Stomach smooth muscle (tissue), 2 donors: ENCODE results near the gene ALOXE3.

ENCODE experiments used
- H3K27ac ChIP-seq: one replicate; pipeline ENCODE4 v1.7.0; 2013; ENCODE audit warnings: mild to moderate bottlenecking, low read length, inconsistent platforms
- H3K27me3 ChIP-seq, 2 donors: one replicate each; pipeline ENCODE4 v1.7.0; 2013; ENCODE audit warnings: low read length in 2 of 2; ENCODE audit not compliant: insufficient read depth in 2 of 2, control insufficient read depth in 1 of 2
- H3K36me3 ChIP-seq, 2 donors: one replicate each; pipeline ENCODE4 v1.7.0; 2013; ENCODE audit warnings: low read length in 2 of 2; ENCODE audit not compliant: control insufficient read depth in 2 of 2, insufficient read depth in 2 of 2
- H3K4me1 ChIP-seq: one replicate; pipeline ENCODE4 v1.7.0; 2013; ENCODE audit warnings: low read length; ENCODE audit not compliant: control insufficient read depth, insufficient read depth
- H3K4me3 ChIP-seq, 2 donors: one replicate each; pipeline ENCODE4 v1.7.0; 2013; ENCODE audit warnings: low read length in 2 of 2
- H3K9ac ChIP-seq, 2 donors: one replicate each; pipeline ENCODE4 v1.7.0; 2013; ENCODE audit warnings: low read length in 2 of 2, mild to moderate bottlenecking in 1 of 2
- H3K9me3 ChIP-seq, 2 donors: one replicate each; pipeline ENCODE4 v1.7.0; 2013; ENCODE audit warnings: low read length in 2 of 2; ENCODE audit not compliant: control insufficient read depth in 2 of 2
- donor health status: healthy.
- donor health status: Pancreatic carcinoma.

Gene ALOXE3

DNA sequence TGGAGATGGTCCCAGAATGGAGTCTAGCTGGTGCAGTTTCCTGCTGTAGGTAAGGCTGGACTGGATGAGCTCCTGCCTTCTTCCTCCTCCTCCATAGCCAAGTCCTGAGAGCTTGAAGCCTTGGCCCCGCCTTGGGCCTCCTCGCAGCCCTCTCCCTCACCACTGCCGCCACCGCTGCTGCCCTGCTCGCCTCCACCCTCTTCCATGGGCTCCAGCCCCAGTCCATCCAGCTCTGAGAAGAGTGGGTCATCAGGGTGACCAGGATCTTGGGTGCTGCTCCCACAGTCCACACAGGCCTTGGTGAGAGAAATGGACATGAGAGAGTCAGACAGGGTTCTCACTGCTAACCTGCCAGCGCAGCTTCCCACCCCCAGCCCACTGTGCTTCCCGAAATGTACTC is 22.7 kb upstream of the ALOXE3 start:
- peaks cover 58 to 64% of the 10 kb centered on the region in 2 donors for H3K36me3 ChIP-seq
- H3K4me1 ChIP-seq = peaks cover 20% of the 10 kb centered on the region
- H3K27ac ChIP-seq = no peak overlapping the region
- H3K9me3 ChIP-seq = no peaks in the 10 kb centered on the region
- H3K9ac ChIP-seq = no peak overlapping the region
- no peaks in the 10 kb centered on the region for H3K27me3 ChIP-seq
- no peak overlapping the region for H3K4me3 ChIP-seq

GRCh38 chr17:8140065-8141029 is 22.0 kb upstream of the ALOXE3 start:
- Histone ChIP-seq H3K27ac (peak overlapping the region; percentile 86), H3K4me3 (no peak overlapping the region), H3K4me1 (peaks cover 16% of the 10 kb centered on the region), H3K36me3 (peaks cover 51 to 57% of the 10 kb centered on the region in 2 donors), H3K27me3 (no peaks in the 10 kb centered on the region), H3K9me3 (no peaks in the 10 kb centered on the region), H3K9ac (no peak overlapping the region)

DNA sequence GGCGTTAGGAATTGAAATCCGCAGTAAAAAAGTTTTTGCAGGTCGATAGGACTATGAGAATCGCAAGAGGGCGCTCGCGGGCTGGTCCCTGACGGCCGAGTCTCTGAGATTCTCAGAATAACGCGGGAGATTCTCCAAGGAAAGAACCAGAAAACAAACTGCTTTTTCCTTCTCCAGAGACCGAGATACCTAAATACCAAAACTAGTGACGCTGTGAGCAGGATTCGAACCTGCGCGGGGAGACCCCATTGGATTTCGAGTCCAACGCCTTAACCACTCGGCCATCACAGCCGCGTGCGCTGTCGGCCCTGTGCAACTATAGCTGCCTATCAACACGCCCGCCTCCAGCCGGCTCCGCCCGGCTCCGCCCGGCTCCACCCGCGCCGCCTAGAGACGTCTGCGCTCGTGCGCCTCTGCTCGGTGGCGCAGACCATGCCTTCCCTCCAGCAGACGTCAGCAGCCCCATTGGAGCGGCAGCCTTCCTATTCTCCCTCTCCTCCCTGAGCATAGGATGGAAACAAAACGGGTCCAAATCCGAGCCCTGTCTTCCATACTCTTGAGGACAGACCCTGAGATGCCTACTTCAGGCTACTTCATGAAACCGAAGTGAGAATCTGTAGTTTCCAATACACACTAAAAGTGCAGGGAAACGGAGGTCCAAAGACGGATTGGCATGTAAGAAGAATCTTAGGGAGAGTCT is 20.5 kb upstream of the ALOXE3 start:
- Histone ChIP-seq H3K27me3 (no peaks in the 10 kb centered on the region), H3K27ac (peak overlapping the region; percentile 86), H3K4me1 (peaks cover 16% of the 10 kb centered on the region), H3K9me3 (no peaks in the 10 kb centered on the region), H3K36me3 (peaks cover 38 to 43% of the 10 kb centered on the region in 2 donors), H3K9ac (peak overlapping the region; percentile 65 to 71), H3K4me3 (peak overlapping the region; percentile 48 to 63)

DNA sequence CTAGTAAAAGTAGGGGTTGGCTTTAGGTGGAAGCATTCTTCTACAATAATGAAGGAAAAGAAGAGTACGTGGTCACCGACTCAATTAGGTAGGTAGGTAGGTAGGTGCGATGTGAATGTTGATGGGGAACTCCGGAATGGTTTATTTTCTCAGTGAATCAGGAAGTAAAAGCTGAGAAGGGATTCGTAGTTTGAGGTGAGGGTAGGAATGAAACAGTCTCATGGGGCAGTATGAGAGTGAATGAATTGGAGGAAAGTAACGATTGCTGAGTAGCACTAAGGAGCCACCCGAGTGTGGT is 20.0 kb upstream of the ALOXE3 start:
- Histone ChIP-seq H3K27me3 (no peaks in the 10 kb centered on the region), H3K9me3 (no peaks in the 10 kb centered on the region), H3K4me1 (peaks cover 16% of the 10 kb centered on the region), H3K4me3 (peak overlapping the region; percentile 47 to 63), H3K36me3 (peaks cover 36 to 40% of the 10 kb centered on the region in 2 donors), H3K9ac (peak overlapping the region; percentile 55 to 57), H3K27ac (peak overlapping the region; percentile 86)

DNA sequence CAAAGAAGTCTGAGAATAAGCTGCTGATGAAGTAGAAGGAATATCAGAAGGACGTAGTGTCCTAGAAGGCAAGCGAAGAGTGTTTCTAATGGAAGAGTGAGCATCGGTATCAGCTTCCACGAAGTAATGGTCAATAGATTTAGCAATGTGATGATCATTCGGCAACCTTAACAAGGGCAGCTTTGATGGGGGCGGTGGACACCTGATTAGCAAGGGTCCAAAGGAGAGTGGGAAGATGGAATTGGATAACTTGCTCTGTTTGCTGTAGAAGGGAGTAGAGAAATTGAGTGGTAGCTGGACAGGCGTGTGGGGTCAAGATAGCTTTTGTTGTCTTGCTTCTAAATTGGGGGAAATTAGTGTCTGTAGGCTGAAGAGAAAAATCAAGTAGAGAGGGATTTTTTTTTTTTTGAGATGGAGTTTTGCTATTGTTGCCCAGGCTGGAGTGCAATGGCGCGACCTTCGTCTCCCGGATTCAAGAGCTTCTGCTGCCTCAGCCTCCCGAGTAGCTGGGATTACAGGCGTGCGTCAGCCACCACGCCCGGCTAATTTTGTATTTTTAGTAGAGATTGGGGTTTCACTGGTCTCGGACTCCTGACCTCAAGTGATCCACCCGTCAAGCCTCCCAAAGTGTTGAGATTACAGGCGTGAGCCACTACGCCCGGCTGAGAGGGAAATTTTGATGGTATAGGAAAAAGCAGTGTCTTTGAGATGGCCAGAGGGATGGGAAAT is 19.5 kb upstream of the ALOXE3 start:
- H3K4me3 ChIP-seq = peak overlapping the region; percentile 47 to 63
- H3K9me3 ChIP-seq = no peaks in the 10 kb centered on the region
- H3K36me3 ChIP-seq = peaks cover 34 to 36% of the 10 kb centered on the region in 2 donors
- no peaks in the 10 kb centered on the region for H3K27me3 ChIP-seq
- H3K27ac ChIP-seq = peak overlapping the region; percentile 86
- H3K4me1 ChIP-seq = peaks cover 16% of the 10 kb centered on the region
- H3K9ac ChIP-seq = peak overlapping the region; percentile 55 to 57

GRCh38 chr17:8133941-8134340 is 15.6 kb upstream of the ALOXE3 start:
- H3K9ac ChIP-seq = no peak overlapping the region
- no peaks in the 10 kb centered on the region for H3K9me3 ChIP-seq
- H3K27ac ChIP-seq = no peak overlapping the region
- no peaks in the 10 kb centered on the region for H3K36me3 ChIP-seq
- H3K27me3 ChIP-seq = peaks cover 0 to 6% of the 10 kb centered on the region in 2 donors
- H3K4me3 ChIP-seq = no peak overlapping the region
- peaks cover 7% of the 10 kb centered on the region for H3K4me1 ChIP-seq

DNA sequence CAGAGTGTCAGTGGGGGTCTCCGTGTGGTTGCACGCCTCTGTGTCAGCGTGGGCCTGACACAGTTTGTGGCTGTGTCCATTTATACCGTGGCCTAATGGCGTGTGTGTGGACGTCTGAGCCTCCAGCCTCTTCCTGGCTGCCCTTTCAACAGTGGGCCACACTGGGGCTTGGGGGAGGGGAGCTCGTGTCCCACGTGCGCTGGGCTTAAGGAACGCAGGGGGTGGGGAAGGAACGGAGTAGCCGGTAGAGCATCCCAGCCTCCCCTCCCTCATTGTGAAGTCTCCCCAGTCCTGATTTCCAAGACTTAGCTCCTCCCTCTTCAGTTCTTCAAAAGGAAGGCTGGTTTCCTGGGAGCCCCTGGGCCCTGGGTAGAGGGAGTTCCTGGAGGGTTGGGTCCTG is 15.1 kb upstream of the ALOXE3 start:
- Histone ChIP-seq H3K4me3 (no peak overlapping the region), H3K9ac (no peak overlapping the region), H3K9me3 (no peaks in the 10 kb centered on the region), H3K36me3 (no peaks in the 10 kb centered on the region), H3K27ac (no peak overlapping the region), H3K27me3 (peaks cover 3 to 10% of the 10 kb centered on the region in 2 donors), H3K4me1 (peaks cover 6% of the 10 kb centered on the region)

GRCh38 chr17:8131844-8132441 is 13.6 kb upstream of the ALOXE3 start:
- no peaks in the 10 kb centered on the region for H3K9me3 ChIP-seq
- peaks cover 3 to 12% of the 10 kb centered on the region in 2 donors for H3K27me3 ChIP-seq
- H3K4me1 ChIP-seq = peaks cover 4% of the 10 kb centered on the region
- no peaks in the 10 kb centered on the region for H3K36me3 ChIP-seq
- no peak overlapping the region for H3K9ac ChIP-seq
- H3K4me3 ChIP-seq = no peak overlapping the region
- H3K27ac ChIP-seq = no peak overlapping the region

DNA sequence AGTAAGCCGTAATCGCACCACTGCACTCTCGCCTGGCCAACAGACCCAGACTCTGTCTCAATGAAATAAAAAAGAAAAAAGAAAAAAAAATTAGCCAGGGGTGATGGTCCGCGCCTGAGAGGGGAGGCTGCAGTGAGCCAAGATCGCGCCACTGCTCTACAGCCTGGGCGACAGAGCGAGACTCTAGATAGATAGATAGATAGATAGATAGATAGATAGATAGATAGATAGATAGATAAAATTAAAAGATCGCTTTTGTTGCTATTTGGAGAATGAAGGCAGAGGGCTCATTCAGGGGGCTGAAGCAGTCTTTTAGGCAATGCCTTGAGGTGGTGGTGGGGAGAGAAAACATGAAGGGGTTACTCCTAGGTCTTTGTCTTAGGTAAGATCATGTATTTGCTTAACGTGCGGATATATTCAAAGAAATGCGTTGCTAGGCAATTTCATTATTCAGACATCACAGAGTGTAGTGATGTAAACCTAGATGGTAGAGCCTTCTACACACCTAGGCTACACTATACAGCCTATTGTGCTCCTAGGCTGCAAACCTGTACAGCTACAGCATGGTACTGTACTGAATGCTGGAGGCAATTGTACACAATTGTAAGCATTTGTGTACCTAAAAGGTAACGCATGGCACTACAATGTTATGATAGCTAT is 9.9 kb upstream of the ALOXE3 start:
- Histone ChIP-seq H3K27ac (no peak overlapping the region), H3K36me3 (no peaks in the 10 kb centered on the region), H3K27me3 (peaks cover 26 to 32% of the 10 kb centered on the region in 2 donors), H3K9ac (no peak overlapping the region), H3K4me3 (no peak overlapping the region), H3K9me3 (no peaks in the 10 kb centered on the region), H3K4me1 (peaks cover 32% of the 10 kb centered on the region)
